ENCODE data around the gene SBK3.

Gene SBK3

DNA sequence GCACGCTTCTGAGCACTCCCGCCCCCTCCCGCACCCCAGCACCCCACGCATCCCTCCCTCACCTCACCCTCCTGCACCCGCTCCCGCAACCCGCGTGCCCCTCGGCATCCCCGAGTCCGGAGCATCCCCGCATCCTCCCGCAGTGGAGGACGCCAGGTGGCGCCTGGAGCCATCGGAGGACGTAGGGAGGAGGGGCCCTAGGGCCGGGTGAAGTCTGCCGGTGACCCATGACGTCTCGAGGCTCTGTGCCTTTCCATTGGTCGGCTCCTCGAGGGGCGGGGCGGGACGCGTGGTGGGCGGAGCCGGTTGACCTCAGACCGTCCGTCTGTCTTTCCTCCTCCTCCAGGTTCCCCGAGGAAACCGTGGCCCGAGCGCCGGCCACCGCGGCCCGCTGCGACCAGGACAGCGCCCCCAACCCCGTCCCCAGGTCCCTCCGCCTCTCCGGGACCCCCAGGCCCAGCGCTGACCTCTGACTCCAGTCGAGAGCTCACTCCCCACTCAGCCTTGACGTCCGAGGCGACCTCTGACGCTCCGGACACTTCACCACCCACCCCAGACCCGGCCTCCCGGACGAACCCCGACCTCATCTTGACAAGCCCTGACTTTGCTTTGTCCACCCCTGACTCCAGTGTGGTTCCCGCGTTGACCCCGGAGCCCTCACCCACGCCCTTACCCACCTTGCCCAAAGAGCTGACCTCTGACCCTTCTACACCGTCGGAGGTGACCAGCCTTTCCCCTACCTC is 28.3 kb downstream of the SBK3 start:
- Histone ChIP-seq H2AFZ (ENCODE audit: low read length) (peak overlapping the region; percentile 77), H3K9me2 (replicated peaks; ENCODE audit: insufficient read depth, low read length) (no peaks in the 10 kb centered on the region), H3K4me1 (ENCODE audit: low read length) (no peaks in the 10 kb centered on the region), H3K79me2 (ENCODE audit: low read length) (no peaks in the 10 kb centered on the region), H3K4me2 (ENCODE audit: low read depth, low read length) (peak overlapping the region; percentile 90), H3K27me3 (replicated peaks; ENCODE audit: insufficient read depth, low read length) (peaks cover 63% of the 10 kb centered on the region), H3K9ac (ENCODE audit: low read length) (peak overlapping the region; percentile 34; the same call in 1 of the 2 replicates), H3F3A (ENCODE audit: insufficient read depth, low read length) (no peaks in the 10 kb centered on the region), H3K36me3 (replicated peaks; ENCODE audit: insufficient read depth, low read length) (no peaks in the 10 kb centered on the region), H4K20me1 (ENCODE audit: insufficient read depth, low read length) (no peaks in the 10 kb centered on the region), H3K27ac (ENCODE audit: low read length) (no peak overlapping the region), H3K9me3 (replicated peaks; ENCODE audit: insufficient read depth, low read length) (no peaks in the 10 kb centered on the region), H3K4me3 (ENCODE audit: low read length) (peak overlapping the region; percentile 64)
- TF ChIP-seq, protein P1, sequence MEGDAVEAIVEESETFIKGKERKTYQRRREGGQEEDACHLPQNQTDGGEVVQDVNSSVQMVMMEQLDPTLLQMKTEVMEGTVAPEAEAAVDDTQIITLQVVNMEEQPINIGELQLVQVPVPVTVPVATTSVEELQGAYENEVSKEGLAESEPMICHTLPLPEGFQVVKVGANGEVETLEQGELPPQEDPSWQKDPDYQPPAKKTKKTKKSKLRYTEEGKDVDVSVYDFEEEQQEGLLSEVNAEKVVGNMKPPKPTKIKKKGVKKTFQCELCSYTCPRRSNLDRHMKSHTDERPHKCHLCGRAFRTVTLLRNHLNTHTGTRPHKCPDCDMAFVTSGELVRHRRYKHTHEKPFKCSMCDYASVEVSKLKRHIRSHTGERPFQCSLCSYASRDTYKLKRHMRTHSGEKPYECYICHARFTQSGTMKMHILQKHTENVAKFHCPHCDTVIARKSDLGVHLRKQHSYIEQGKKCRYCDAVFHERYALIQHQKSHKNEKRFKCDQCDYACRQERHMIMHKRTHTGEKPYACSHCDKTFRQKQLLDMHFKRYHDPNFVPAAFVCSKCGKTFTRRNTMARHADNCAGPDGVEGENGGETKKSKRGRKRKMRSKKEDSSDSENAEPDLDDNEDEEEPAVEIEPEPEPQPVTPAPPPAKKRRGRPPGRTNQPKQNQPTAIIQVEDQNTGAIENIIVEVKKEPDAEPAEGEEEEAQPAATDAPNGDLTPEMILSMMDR (IDR thresholded peaks at IDR 0.05; ENCODE audit: low read length): peak; percentile 83
- no peak for TF ChIP-seq EZH2 (optimal IDR thresholded peaks at IDR 0.05; ENCODE audit: low read depth, low read length)
- peak; percentile 86 for DNase-seq

DNA sequence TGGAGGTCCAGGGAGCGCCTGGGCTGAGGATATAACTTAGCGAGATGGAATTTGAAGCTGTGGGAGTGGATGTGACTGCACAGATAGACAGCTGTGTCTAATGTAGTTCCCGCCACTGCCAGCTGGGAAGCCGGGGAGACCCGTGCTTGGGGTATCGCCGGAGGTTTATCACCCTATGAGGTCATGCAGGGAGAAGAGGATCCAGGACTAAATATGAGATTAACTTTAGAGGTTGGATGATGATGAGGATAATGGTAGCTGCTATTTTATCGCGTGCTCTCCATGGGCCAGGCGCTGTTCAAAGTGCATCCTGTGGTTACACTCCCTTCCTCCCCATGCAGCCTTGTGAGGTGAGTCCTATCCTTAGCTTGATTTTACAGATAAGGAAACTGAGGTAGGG is 37.2 kb downstream of the SBK3 start:
- H3K9me3 ChIP-seq (replicated peaks; ENCODE audit: insufficient read depth, low read length): no peaks in the 10 kb centered on the region
- peaks cover 4% of the 10 kb centered on the region; the same call in 1 of the 2 replicates for H3K4me1 ChIP-seq (ENCODE audit: low read length)
- H2AFZ ChIP-seq (ENCODE audit: low read length): no peak overlapping the region
- peaks cover 83% of the 10 kb centered on the region for H3K27me3 ChIP-seq (replicated peaks; ENCODE audit: insufficient read depth, low read length)
- TF ChIP-seq EZH2phosphoT487 (IDR thresholded peaks at IDR 0.05; ENCODE audit: low read length) (no peak), EZH2 (optimal IDR thresholded peaks at IDR 0.05; ENCODE audit: low read depth, low read length) (no peak)
- TF ChIP-seq, protein P1 (IDR thresholded peaks at IDR 0.05; ENCODE audit: low read length): no peak
- H3K79me2 ChIP-seq (ENCODE audit: low read length): no peaks in the 10 kb centered on the region
- H3K4me3 ChIP-seq (ENCODE audit: low read length): no peak overlapping the region
- no peaks in the 10 kb centered on the region for H3K9me2 ChIP-seq (replicated peaks; ENCODE audit: insufficient read depth, low read length)
- H3K27ac ChIP-seq (ENCODE audit: low read length): no peak overlapping the region
- no peak overlapping the region for H3K4me2 ChIP-seq (ENCODE audit: low read depth, low read length)
- H3K36me3 ChIP-seq (replicated peaks; ENCODE audit: insufficient read depth, low read length): no peaks in the 10 kb centered on the region
- no peak for DNase-seq
- no peaks in the 10 kb centered on the region for H3F3A ChIP-seq (ENCODE audit: insufficient read depth, low read length)
- no peaks in the 10 kb centered on the region for H4K20me1 ChIP-seq (ENCODE audit: insufficient read depth, low read length)
- H3K9ac ChIP-seq (ENCODE audit: low read length): no peak overlapping the region

DNA sequence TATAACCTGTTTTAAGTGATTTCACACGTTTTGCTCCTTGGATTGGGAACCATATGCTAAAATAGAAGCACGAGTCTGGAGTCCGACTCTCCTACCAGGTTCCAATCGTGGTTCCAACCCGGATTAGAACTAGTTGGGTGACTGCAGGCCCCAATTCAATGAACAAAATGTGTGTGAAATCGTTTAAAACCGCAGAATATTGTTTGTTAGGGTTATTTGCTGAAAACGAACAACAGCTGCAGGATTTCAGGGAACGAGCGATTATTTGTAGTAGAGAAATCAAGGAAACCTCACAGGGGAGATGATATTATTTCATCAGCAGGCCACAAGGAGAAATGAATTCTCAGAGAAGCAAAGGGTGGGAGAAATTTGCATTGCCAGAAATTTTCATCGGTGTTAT is 40.4 kb downstream of the SBK3 start:
- no peaks in the 10 kb centered on the region for H3K9me3 ChIP-seq (replicated peaks; ENCODE audit: insufficient read depth, low read length)
- H3K27ac ChIP-seq (ENCODE audit: low read length): no peak overlapping the region
- H3K4me2 ChIP-seq (ENCODE audit: low read depth, low read length): no peak overlapping the region
- H3K4me1 ChIP-seq (ENCODE audit: low read length): peaks cover 9% of the 10 kb centered on the region; the same call in 1 of the 2 replicates
- H3K9ac ChIP-seq (ENCODE audit: low read length): no peak overlapping the region
- H3F3A ChIP-seq (ENCODE audit: insufficient read depth, low read length): no peaks in the 10 kb centered on the region
- H3K4me3 ChIP-seq (ENCODE audit: low read length): no peak overlapping the region
- H3K9me2 ChIP-seq (replicated peaks; ENCODE audit: insufficient read depth, low read length): no peaks in the 10 kb centered on the region
- no peaks in the 10 kb centered on the region for H4K20me1 ChIP-seq (ENCODE audit: insufficient read depth, low read length)
- no peak for DNase-seq
- no peaks in the 10 kb centered on the region for H3K79me2 ChIP-seq (ENCODE audit: low read length)
- no peak for TF ChIP-seq EZH2 (optimal IDR thresholded peaks at IDR 0.05; ENCODE audit: low read depth, low read length)
- no peak for TF ChIP-seq EZH2phosphoT487 (IDR thresholded peaks at IDR 0.05; ENCODE audit: low read length)
- TF ChIP-seq, protein P1 (IDR thresholded peaks at IDR 0.05; ENCODE audit: low read length): no peak
- peaks cover 82% of the 10 kb centered on the region for H3K27me3 ChIP-seq (replicated peaks; ENCODE audit: insufficient read depth, low read length)
- no peaks in the 10 kb centered on the region for H3K36me3 ChIP-seq (replicated peaks; ENCODE audit: insufficient read depth, low read length)
- no peak overlapping the region for H2AFZ ChIP-seq (ENCODE audit: low read length)
